SIG-M5 treated with dmso at 0.1 percent for 504 hours (cell line): ENCODE results near the gene DDX3X.
A peak's percentile ranks its signal among the peaks of the same experiment; 100 is the strongest.
"Not testable (repeated sequence)": the region's sequence is repeated elsewhere in the genome, so short reads cannot be mapped to it uniquely, and the experiment has no call there.

Experiments used
- DNase-seq: peaks from one replicate; lab custom pipeline; 2025; ENCODE audit not compliant: unreplicated experiment; lab: John Stamatoyannopoulos, UW

The DDX3X gene

GRCh38 chrX:41369152-41369551 is 35.2 kb downstream of the DDX3X start:
- no peak for DNase-seq

- DNase-seq, result not testable (repeated sequence)
Observed at GRCh38 chrX:41371575-41371974, 37.6 kb downstream of the DDX3X start.

- no peak for DNase-seq
Observed at GRCh38 chrX:41373989-41374606, 40.1 kb downstream of the DDX3X start.

- DNase-seq, result no peak
Observed at GRCh38 chrX:41377624-41378023, 43.7 kb downstream of the DDX3X start.

- peak; percentile 63 for DNase-seq
Observed at GRCh38 chrX:41381685-41382084, 47.7 kb downstream of the DDX3X start.

GRCh38 chrX:41382714-41383645 is 49.0 kb downstream of the DDX3X start:
- peak; percentile 6 for DNase-seq

GRCh38 chrX:41384051-41384705 is 50.2 kb downstream of the DDX3X start:
- peak; percentile 76 for DNase-seq

GRCh38 chrX:41386222-41386990 is 52.4 kb downstream of the DDX3X start:
- DNase-seq, result no peak

GRCh38 chrX:41388543-41388942 is 54.6 kb downstream of the DDX3X start:
- DNase-seq, result no peak

- DNase-seq, result no peak
Observed at GRCh38 chrX:41389311-41389888, 55.4 kb downstream of the DDX3X start.

- DNase-seq, result not testable (repeated sequence)
Observed at GRCh38 chrX:41390576-41390975, 56.6 kb downstream of the DDX3X start.

- DNase-seq, result peak; percentile 4
Observed at GRCh38 chrX:41391606-41392005, 57.6 kb downstream of the DDX3X start.

- no peak for DNase-seq
Observed at GRCh38 chrX:41394293-41394692, 60.3 kb downstream of the DDX3X start.

- DNase-seq, result no peak
Observed at GRCh38 chrX:41397219-41397618, 63.3 kb downstream of the DDX3X start.

GRCh38 chrX:41397768-41398167 is 63.8 kb downstream of the DDX3X start:
- no peak for DNase-seq

- not testable (repeated sequence) for DNase-seq
Observed at GRCh38 chrX:41402556-41402955, 68.6 kb downstream of the DDX3X start.

- DNase-seq, result no peak
Observed at GRCh38 chrX:41405551-41405950, 71.6 kb downstream of the DDX3X start.

GRCh38 chrX:41406201-41406600 is 72.2 kb downstream of the DDX3X start:
- no peak for DNase-seq

GRCh38 chrX:41407816-41408215 is 73.9 kb downstream of the DDX3X start:
- DNase-seq, result no peak

- DNase-seq, result no peak
Observed at GRCh38 chrX:41408576-41408975, 74.6 kb downstream of the DDX3X start.

GRCh38 chrX:41409006-41409405 is 75.0 kb downstream of the DDX3X start:
- no peak for DNase-seq
